GM12878 (cell line): Measurements from ENCODE around the gene DMBX1. TPM values are rescaled to one million over a fixed set of nuclear protein-coding genes. Genes with fewer than 3 reads are reported as not detected.

Source experiments
- ATAC-seq: fragments of 200-7000 bp; cut with Tn5 transposase; 3 replicates; pipeline ENCODE4 v1.9.1; 2020; ENCODE audit warnings: mild to moderate bottlenecking, moderate library complexity
- BruUV-seq: library from RNA; stranded (reverse); fragments of 400-500 nt; replicated peaks from 2 replicates; lab custom pipeline; 2021; lab: Mats Ljungman, UMichigan
- CTCF ChIA-PET: fragments of 300-600 bp; sonication (Branson Sonifier 250); formaldehyde crosslinking; extraction: SDS; loops from one replicate; lab custom pipeline; 2021; ENCODE audit warnings: inconsistent platforms; lab: Yijun Ruan, JAX
- POLR2A ChIA-PET: fragments of 350-600 bp; formaldehyde crosslinking; extraction: SDS; loops from one replicate; lab custom pipeline; 2021; ENCODE audit warnings: inconsistent platforms; lab: Charles Lee
- RAD21 ChIA-PET: fragments of 300-600 bp; sonication (Branson Sonifier 250); formaldehyde crosslinking; loops from one replicate; lab custom pipeline; 2023; ENCODE audit warnings: antibody characterized with exemption; ENCODE audit not compliant: unreplicated experiment; lab: Charles Lee
- SMC1A ChIA-PET: fragments of 300-600 bp; sonication (Branson Sonifier 250); formaldehyde crosslinking; loops from one replicate; lab custom pipeline; 2023; ENCODE audit not compliant: unreplicated experiment, uncharacterized antibody; lab: Charles Lee
- DNase-seq: peaks from one replicate; pipeline ENCODE4 v3.0.0-alpha.2; 2011; ENCODE audit warnings: low read depth, low spot score
- FAIRE-seq: peaks from 3 replicates; lab custom pipeline; 2011; peaks lifted over from hg19 to GRCh38; lab: Jason Lieb, UNC
- H2AFZ ChIP-seq: 2 replicates; pipeline ENCODE4 v1.6.0; 2011; ENCODE audit warnings: low read depth, low read length, control low read depth; ENCODE audit not compliant: control insufficient read depth
- H3K27ac ChIP-seq: 2 replicates; pipeline ENCODE4 v1.5.1; 2011; ENCODE audit warnings: control low read depth; ENCODE audit not compliant: control insufficient read depth, insufficient read depth
- H3K27me3 ChIP-seq, 2 experiments: replicated peaks in 1 of 2; 2 replicates each; pipeline versions ENCODE4 v1.6.0 to v1.6.1; 2011; ENCODE audit warnings: low read length in 1 of 2; ENCODE audit not compliant: control insufficient read depth in 2 of 2, insufficient read depth in 2 of 2
- H3K36me3 ChIP-seq, 2 experiments: 2 replicates each; pipeline ENCODE4 v1.5.1; 2011; ENCODE audit warnings: low read length in 1 of 2; ENCODE audit not compliant: control insufficient read depth in 2 of 2, insufficient read depth in 2 of 2
- H3K4me1 ChIP-seq: 2 replicates; pipeline ENCODE4 v1.6.1; 2011; ENCODE audit warnings: mild to moderate bottlenecking, low read length, moderate library complexity, mixed read lengths; ENCODE audit not compliant: control insufficient read depth, insufficient read depth
- H3K4me2 ChIP-seq: 2 replicates; pipeline ENCODE4 v1.6.0; 2011; ENCODE audit warnings: control low read depth; ENCODE audit not compliant: control insufficient read depth, insufficient read depth
- H3K4me3 ChIP-seq: fragments of 200-600 bp; sonication (generic); 2 replicates; pipeline ENCODE4 v1.5.1; 2016
- H3K79me2 ChIP-seq: 2 replicates; pipeline ENCODE4 v1.6.0; 2011; ENCODE audit warnings: low read length; ENCODE audit not compliant: control insufficient read depth, insufficient read depth
- H3K9ac ChIP-seq: 2 replicates; pipeline ENCODE4 v1.8.0; 2011; ENCODE audit warnings: low read length, control low read depth, mixed read lengths; ENCODE audit not compliant: control insufficient read depth, insufficient read depth
- H3K9me3 ChIP-seq: replicated peaks from 3 replicates; pipeline ENCODE4 v1.5.1; 2011; ENCODE audit warnings: mild to moderate bottlenecking, low read length; ENCODE audit not compliant: control insufficient read depth, insufficient read depth
- H4K20me1 ChIP-seq: 2 replicates; pipeline ENCODE4 v1.6.0; 2011; ENCODE audit not compliant: control insufficient read depth, insufficient read depth
- BCL11A ChIP-seq: IDR thresholded peaks from 2 replicates; pipeline ENCODE4 v1.6.1; 2011; ENCODE audit warnings: low read depth, low read length
- BCL3 ChIP-seq: IDR thresholded peaks from 2 replicates; pipeline ENCODE4 v1.6.1; 2011; ENCODE audit warnings: borderline replicate concordance, low read depth, mild to moderate bottlenecking, moderate library complexity, low read length; ENCODE audit not compliant: insufficient read depth, poor library complexity, severe bottlenecking
- CEBPB ChIP-seq, 2 experiments: fragments of 150-350 bp in 1 of 2; IDR thresholded peaks; 2 replicates each; pipeline ENCODE4 v1.6.1; 2012 to 2014; ENCODE audit warnings: low read depth in 2 of 2, low read length in 2 of 2, borderline replicate concordance in 1 of 2, inconsistent platforms in 1 of 2
- E4F1 ChIP-seq: fragments of 450-650 bp; IDR thresholded peaks from 2 replicates; pipeline ENCODE4 v1.6.1; 2018; ENCODE audit warnings: borderline replicate concordance, mild to moderate bottlenecking; ENCODE audit not compliant: partially characterized antibody
- FOXK2 ChIP-seq: fragments of 450-650 bp; IDR thresholded peaks from 2 replicates; pipeline ENCODE4 v1.6.1; 2017; ENCODE audit warnings: mild to moderate bottlenecking, moderate library complexity
- FOXM1 ChIP-seq: IDR thresholded peaks from 2 replicates; pipeline ENCODE4 v1.6.1; 2012; ENCODE audit warnings: low read depth, mild to moderate bottlenecking, inconsistent platforms, low read length, moderate library complexity
- IRF4 ChIP-seq: IDR thresholded peaks from 2 replicates; pipeline ENCODE4 v1.6.1; 2011; ENCODE audit warnings: low read depth, low read length
- IRF5 ChIP-seq: fragments of 450-650 bp; IDR thresholded peaks from 2 replicates; pipeline ENCODE4 v1.6.1; 2017; ENCODE audit warnings: borderline replicate concordance
- MEF2B ChIP-seq: fragments of 450-650 bp; IDR thresholded peaks from 2 replicates; pipeline ENCODE4 v1.6.1; 2018; ENCODE audit warnings: mild to moderate bottlenecking, moderate library complexity; ENCODE audit not compliant: partially characterized antibody, poor library complexity, severe bottlenecking
- SIX5 ChIP-seq: IDR thresholded peaks from 2 replicates; pipeline ENCODE4 v1.6.1; 2011; ENCODE audit warnings: mild to moderate bottlenecking, low read depth, low read length, moderate library complexity; ENCODE audit not compliant: severe bottlenecking
- SMARCA5 ChIP-seq: fragments of 450-650 bp; IDR thresholded peaks from 2 replicates; pipeline ENCODE4 v1.6.1; 2017; ENCODE audit warnings: mild to moderate bottlenecking
- TCF7 ChIP-seq: IDR thresholded peaks from 2 replicates; pipeline ENCODE4 v1.6.1; 2014; ENCODE audit warnings: antibody characterized with exemption, borderline replicate concordance
- WGBS: methylation state at CpG from one replicate; pipeline ENCODE4 v1.1.6; 2016; ENCODE audit warnings: low lambda C conversion rate; ENCODE audit not compliant: insufficient replicate concordance, insufficient coverage; ENCODE audit errors: missing lambda C conversion rate; 5-methylcytosine and 5-hydroxymethylcytosine counted together
- in situ Hi-C: fragments of 300-500 bp; cut with MboI; formaldehyde crosslinking; loops from 9 replicates; pipeline ENCODE4 v1.14.3; 2018; ENCODE audit warnings: mixed read lengths
- intact Hi-C: fragments of 100-400 bp; cut with micrococcal nuclease; formaldehyde crosslinking; loops from one replicate; pipeline ENCODE4 v1.14.2; 2022; ENCODE audit not compliant: unreplicated experiment
- polyA plus RNA-seq, 11 experiments: library from polyadenylated mRNA; depleted of rRNA in 4 of 11; unstranded in 6 of 11; stranded (reverse) in 5 of 11; fragments of >200 nt; fragmentation: Nextera tagmentation in 4 of 11; fragmentation: Illumina TruSeq in 1 of 11; extraction: Ambion mirVana in 4 of 11; extraction: Trizol in 1 of 11; gene quantifications; 1 replicate in 1 of 11; 2 replicates in 10 of 11; pipeline versions ENCODE4 v1.2.1 to v1.2.3, GENCODE V29; 2011 to 2016; ENCODE audit warnings: inconsistent platforms in 2 of 11, missing spikeins in 2 of 11, low read depth in 1 of 11
- total RNA-seq, 4 experiments: library from RNA; depleted of rRNA in 3 of 4; stranded (reverse); fragments of >200 nt in 3 of 4; fragmentation: Illumina TruSeq in 1 of 4; extraction: Trizol in 1 of 4; gene quantifications; 2 replicates each; pipeline versions ENCODE4 v1.2.1 to v1.2.3, GENCODE V29; 2013 to 2021

DMBX1 gene
- total and polyA plus RNA-seq, 10 of the 15 experiments (the other 5 are each of a cell fraction or from before 2014, with no cell fraction given): 0.03 TPM; not detected in 9

GRCh38 chr1:46524843-46525242 lies 35.2 kb downstream of the DMBX1 start:
- ChIA-PET RAD21 (no interaction called here), SMC1A (no interaction called here), POLR2A (no interaction called here), CTCF (interaction anchor here (6.5 kb wide), 1 partner anchor 79 kb away, joined by 84 read pairs; no protein-coding TSS in a partner anchor)
- H3K4me3 ChIP-seq: no peak overlapping the region
- no peaks in the 10 kb centered on the region for H4K20me1 ChIP-seq
- H3K27me3 ChIP-seq: peaks cover 0 to 3% of the 10 kb centered on the region in 2 experiments; a peak in 1 of 4 replicates
- no peak overlapping the region for H3K4me2 ChIP-seq
- peaks cover 12% of the 10 kb centered on the region for H3K4me1 ChIP-seq
- intact Hi-C loops: no loop called here
- no peak for DNase-seq
- no peaks in the 10 kb centered on the region for H3K9me3 ChIP-seq
- WGBS: 46% methylated on average over 5 of the region's 5 CpGs
- BruUV-seq: no TSS peak
- no peak overlapping the region for H3K9ac ChIP-seq
- H3K27ac ChIP-seq: no peak overlapping the region
- no peaks in the 10 kb centered on the region for H3K79me2 ChIP-seq
- no peak for FAIRE-seq
- TF ChIP-seq IRF5: no peak
- no peak for TF ChIP-seq TCF7
- TF ChIP-seq FOXM1: no peak
- TF ChIP-seq BCL3: no peak
- TF ChIP-seq MEF2B: no peak
- no peak for TF ChIP-seq SIX5
- no peak for TF ChIP-seq BCL11A
- no peak for TF ChIP-seq E4F1
- no peak for TF ChIP-seq CEBPB (IDR thresholded peaks at IDR 0.05; ENCODE audit: borderline replicate concordance in 1 of 2, low read depth in 2 of 2, low read length in 2 of 2)
- no peak for TF ChIP-seq IRF4
- TF ChIP-seq SMARCA5: no peak
- no peak for TF ChIP-seq FOXK2
- TF ChIP-seq, all 136 proteins: peak for 0
- ATAC-seq: no peak
- in situ Hi-C loops: loop anchor here (5.0 kb wide), 2 partner anchors 48 to 78 kb away; no protein-coding TSS in a partner anchor
- H2AFZ ChIP-seq: no peak overlapping the region
- no peaks in the 10 kb centered on the region for H3K36me3 ChIP-seq
